ENCODE results near the gene ZNF578.
A peak's percentile ranks its signal among the peaks of the same experiment; 100 is the strongest.
"Not testable (repeated sequence)": the region's sequence is repeated elsewhere in the genome, so short reads cannot be mapped to it uniquely, and the experiment has no call there.

ZNF578 gene

DNA sequence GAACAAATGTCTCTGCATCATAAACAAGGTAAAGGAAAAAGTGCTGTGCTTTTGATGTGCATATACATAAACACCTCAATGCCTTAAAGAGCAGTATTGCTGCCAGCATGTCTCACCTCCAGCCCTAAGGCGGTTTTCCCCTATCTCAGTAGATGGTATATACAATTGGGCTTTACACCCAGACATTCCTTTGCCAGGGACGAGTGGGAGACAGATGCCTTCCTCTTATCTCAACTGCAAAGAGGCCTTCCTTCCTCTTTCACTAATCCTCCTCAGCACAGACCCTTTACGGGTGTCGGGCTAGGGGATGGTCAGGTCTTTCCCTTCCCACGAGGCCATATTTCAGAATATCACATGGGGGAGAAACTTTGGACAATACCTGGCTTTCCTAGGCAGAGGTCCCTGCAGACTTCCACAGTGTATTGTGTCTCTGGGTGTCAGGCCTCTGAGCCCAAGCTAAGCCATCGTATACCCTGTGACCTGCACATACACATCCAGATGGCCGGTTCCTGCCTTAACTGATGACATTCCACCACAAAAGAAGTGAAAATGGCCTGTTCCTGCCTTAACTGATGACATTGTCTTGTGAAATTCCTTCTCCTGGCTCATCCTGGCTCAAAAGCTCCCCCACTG, 30.9 kb downstream of the ZNF578 start:
- H3K27ac ChIP-seq (ENCODE audit: low read length), result not testable (repeated sequence)

DNA sequence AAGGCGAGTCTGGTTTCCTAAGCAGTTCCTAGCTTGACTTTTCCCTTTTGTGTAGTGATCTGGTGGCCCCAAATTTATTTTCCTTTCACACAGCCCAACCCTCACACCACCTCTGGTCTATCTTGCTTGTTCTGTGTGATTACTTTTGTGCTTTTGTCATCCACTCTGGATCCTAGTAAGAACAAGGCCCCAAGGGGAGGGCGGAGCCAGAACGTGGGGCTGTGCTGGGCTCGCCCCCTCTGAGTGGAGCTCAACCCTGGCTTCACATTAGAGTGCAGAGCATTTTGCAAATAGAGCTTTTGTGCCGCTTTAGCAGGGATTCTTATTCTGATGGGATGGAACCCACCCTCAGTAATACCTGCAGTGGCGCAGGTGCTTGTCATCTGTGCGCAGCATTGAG, 31.7 kb downstream of the ZNF578 start:
- not testable (repeated sequence) for H3K4me3 ChIP-seq (ENCODE audit: low read length); H3K27ac ChIP-seq (ENCODE audit: low read length); H3K9me3 ChIP-seq (ENCODE audit: control insufficient read depth, low read depth, low read length); H3K4me1 ChIP-seq (ENCODE audit: control insufficient read depth, low read depth, low read length); H3K27me3 ChIP-seq (ENCODE audit: control insufficient read depth, insufficient read depth, low read length); H3K36me3 ChIP-seq (ENCODE audit: control insufficient read depth, low read depth, low read length); H3K9ac ChIP-seq (ENCODE audit: low read length)

More for the DNA sequence above, 30.9 kb downstream of the ZNF578 start:
- not testable (repeated sequence) for H3K9me3 ChIP-seq (ENCODE audit: control insufficient read depth, low read depth, low read length); H3K4me1 ChIP-seq (ENCODE audit: control insufficient read depth, low read depth, low read length); H3K4me3 ChIP-seq (ENCODE audit: low read length); H3K9ac ChIP-seq (ENCODE audit: low read length); H3K27me3 ChIP-seq (ENCODE audit: control insufficient read depth, insufficient read depth, low read length); H3K36me3 ChIP-seq (ENCODE audit: control insufficient read depth, low read depth, low read length)

DNA sequence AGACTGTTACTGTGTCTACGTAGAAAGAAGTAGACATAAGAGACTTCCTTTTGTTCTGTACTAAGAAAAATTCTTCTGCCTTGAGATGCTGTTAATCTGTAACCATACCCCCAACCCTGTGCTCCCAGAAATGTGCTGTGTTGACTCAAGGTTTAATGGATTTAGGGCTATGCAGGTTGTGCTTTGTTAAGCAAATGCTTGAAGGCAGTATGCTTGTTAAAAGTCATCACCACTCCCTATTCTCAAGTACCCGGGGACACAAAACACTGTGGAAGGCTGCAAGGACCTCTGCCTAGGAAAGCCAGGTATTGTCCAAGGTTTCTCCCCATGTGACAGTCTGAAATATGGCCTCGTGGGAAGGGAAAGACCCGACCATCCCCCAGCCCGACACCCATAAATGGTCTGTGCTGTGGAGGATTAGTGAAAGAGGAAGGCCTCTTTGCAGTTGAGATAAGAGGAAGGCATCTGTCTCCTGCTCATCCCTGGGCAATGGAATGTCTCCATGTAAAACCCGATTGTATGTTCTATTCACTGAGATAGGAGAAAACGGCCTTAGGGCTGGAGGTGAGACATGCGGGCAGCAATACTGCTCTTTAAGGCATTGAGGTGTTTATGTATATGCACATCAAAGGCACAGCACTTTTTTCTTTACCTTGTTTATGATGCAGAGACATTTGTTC, 32.3 kb downstream of the ZNF578 start:
- H3K27me3 ChIP-seq (ENCODE audit: control insufficient read depth, insufficient read depth, low read length); H3K9me3 ChIP-seq (ENCODE audit: control insufficient read depth, low read depth, low read length); H3K9ac ChIP-seq (ENCODE audit: low read length); H3K27ac ChIP-seq (ENCODE audit: low read length); H3K4me1 ChIP-seq (ENCODE audit: control insufficient read depth, low read depth, low read length); H3K36me3 ChIP-seq (ENCODE audit: control insufficient read depth, low read depth, low read length); H3K4me3 ChIP-seq (ENCODE audit: low read length): not testable (repeated sequence)

GRCh38 chr19:52492201-52492993, 39.0 kb downstream of the ZNF578 start:
- Histone ChIP-seq H3K4me1 (ENCODE audit: control insufficient read depth, low read depth, low read length) (no peaks in the 10 kb centered on the region), H3K4me3 (ENCODE audit: low read length) (peak overlapping the region; percentile 77), H3K27me3 (ENCODE audit: control insufficient read depth, insufficient read depth, low read length) (peaks cover 27% of the 10 kb centered on the region), H3K27ac (ENCODE audit: low read length) (no peak overlapping the region), H3K36me3 (ENCODE audit: control insufficient read depth, low read depth, low read length) (no peaks in the 10 kb centered on the region), H3K9ac (ENCODE audit: low read length) (peak overlapping the region; percentile 53), H3K9me3 (ENCODE audit: control insufficient read depth, low read depth, low read length) (no peaks in the 10 kb centered on the region)

DNA sequence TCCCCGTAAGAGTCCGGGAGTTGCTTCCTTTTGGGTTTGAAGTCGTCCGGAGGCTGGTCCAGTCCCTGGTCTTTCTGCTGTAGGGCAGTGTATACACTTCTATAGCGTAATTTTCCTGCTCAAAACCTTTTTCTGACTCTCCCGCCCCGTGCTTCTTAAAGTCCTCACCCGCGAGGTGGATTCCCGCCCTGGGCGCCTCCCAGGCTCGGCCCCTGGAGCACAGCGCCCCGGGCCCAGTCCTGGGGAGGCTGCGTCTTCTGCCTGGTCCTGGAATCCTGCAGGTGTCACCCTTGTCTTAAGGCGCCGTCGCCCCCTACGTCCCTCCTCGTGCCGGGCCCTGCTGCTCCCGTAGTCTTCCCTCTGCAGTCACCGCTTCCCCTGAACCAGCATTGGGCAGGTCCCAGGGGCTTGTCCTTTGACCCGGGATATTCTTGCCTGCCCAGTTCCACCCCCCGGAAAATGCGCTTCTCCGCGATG, 39.7 kb downstream of the ZNF578 start:
- H3K27ac ChIP-seq (ENCODE audit: low read length), result no peak overlapping the region
- H3K4me3 ChIP-seq (ENCODE audit: low read length), result peak overlapping the region; percentile 77
- H3K36me3 ChIP-seq (ENCODE audit: control insufficient read depth, low read depth, low read length), result no peaks in the 10 kb centered on the region
- H3K9me3 ChIP-seq (ENCODE audit: control insufficient read depth, low read depth, low read length), result no peaks in the 10 kb centered on the region
- H3K9ac ChIP-seq (ENCODE audit: low read length), result peak overlapping the region; percentile 53
- H3K27me3 ChIP-seq (ENCODE audit: control insufficient read depth, insufficient read depth, low read length), result peaks cover 27% of the 10 kb centered on the region
- no peaks in the 10 kb centered on the region for H3K4me1 ChIP-seq (ENCODE audit: control insufficient read depth, low read depth, low read length)

GRCh38 chr19:52494518-52494917, 41.2 kb downstream of the ZNF578 start:
- Histone ChIP-seq H3K36me3 (ENCODE audit: control insufficient read depth, low read depth, low read length) (no peaks in the 10 kb centered on the region), H3K4me3 (ENCODE audit: low read length) (no peak overlapping the region), H3K27me3 (ENCODE audit: control insufficient read depth, insufficient read depth, low read length) (peaks cover 42% of the 10 kb centered on the region), H3K9ac (ENCODE audit: low read length) (no peak overlapping the region), H3K4me1 (ENCODE audit: control insufficient read depth, low read depth, low read length) (no peaks in the 10 kb centered on the region), H3K27ac (ENCODE audit: low read length) (no peak overlapping the region), H3K9me3 (ENCODE audit: control insufficient read depth, low read depth, low read length) (no peaks in the 10 kb centered on the region)

DNA sequence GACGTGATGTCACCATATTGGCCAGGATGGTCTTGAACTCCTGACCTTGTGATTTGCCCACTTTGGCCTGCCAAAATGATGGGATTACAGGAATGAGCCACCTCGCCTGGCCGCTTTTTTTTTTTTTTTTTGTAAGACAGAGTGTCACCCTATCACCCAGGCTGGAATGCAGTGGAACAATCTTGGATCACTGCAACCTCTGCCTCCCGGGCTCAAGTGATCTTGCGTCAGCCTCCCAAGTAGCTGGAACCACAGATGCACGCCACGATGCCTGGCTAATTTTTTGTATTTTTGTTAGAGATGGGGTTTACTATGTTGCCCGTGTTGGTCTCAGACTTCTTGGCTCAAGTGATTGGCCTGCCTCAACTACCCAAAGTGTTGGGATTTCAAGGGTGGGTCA, 45.2 kb downstream of the ZNF578 start:
- Histone ChIP-seq H3K36me3 (ENCODE audit: control insufficient read depth, low read depth, low read length) (no peaks in the 10 kb centered on the region), H3K27me3 (ENCODE audit: control insufficient read depth, insufficient read depth, low read length) (peaks cover 67% of the 10 kb centered on the region), H3K27ac (ENCODE audit: low read length) (no peak overlapping the region), H3K9me3 (ENCODE audit: control insufficient read depth, low read depth, low read length) (no peaks in the 10 kb centered on the region), H3K4me1 (ENCODE audit: control insufficient read depth, low read depth, low read length) (no peaks in the 10 kb centered on the region), H3K4me3 (ENCODE audit: low read length) (no peak overlapping the region), H3K9ac (ENCODE audit: low read length) (no peak overlapping the region)

GRCh38 chr19:52500474-52500873, 47.1 kb downstream of the ZNF578 start:
- H3K27ac ChIP-seq (ENCODE audit: low read length); H3K36me3 ChIP-seq (ENCODE audit: control insufficient read depth, low read depth, low read length); H3K9ac ChIP-seq (ENCODE audit: low read length); H3K4me3 ChIP-seq (ENCODE audit: low read length); H3K4me1 ChIP-seq (ENCODE audit: control insufficient read depth, low read depth, low read length); H3K9me3 ChIP-seq (ENCODE audit: control insufficient read depth, low read depth, low read length): not testable (repeated sequence)
- H3K27me3 ChIP-seq (ENCODE audit: control insufficient read depth, insufficient read depth, low read length), result peaks cover 54% of the 10 kb centered on the region

DNA sequence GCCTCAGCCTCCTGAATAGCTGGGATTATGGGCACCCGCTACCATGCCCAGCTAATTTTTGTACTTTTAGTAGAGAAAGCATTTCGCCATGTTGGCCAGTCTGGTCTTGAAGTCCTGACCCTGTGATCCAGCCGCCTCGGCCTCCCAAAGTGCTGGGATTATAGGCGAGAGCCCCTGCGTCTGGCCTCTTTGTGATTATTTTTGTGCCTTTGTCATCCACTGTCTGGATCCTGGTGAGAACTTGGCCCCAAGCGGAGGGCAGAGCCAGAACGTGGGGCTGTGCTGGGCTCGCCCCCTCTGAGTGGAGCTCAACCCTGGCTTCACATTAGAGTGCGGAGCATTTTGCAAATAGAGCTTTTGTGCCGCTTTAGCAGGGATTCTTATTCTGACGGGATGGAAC, 47.6 kb downstream of the ZNF578 start:
- peaks cover 54% of the 10 kb centered on the region for H3K27me3 ChIP-seq (ENCODE audit: control insufficient read depth, insufficient read depth, low read length)
- not testable (repeated sequence) for H3K9ac ChIP-seq (ENCODE audit: low read length); H3K4me1 ChIP-seq (ENCODE audit: control insufficient read depth, low read depth, low read length); H3K36me3 ChIP-seq (ENCODE audit: control insufficient read depth, low read depth, low read length); H3K27ac ChIP-seq (ENCODE audit: low read length); H3K4me3 ChIP-seq (ENCODE audit: low read length); H3K9me3 ChIP-seq (ENCODE audit: control insufficient read depth, low read depth, low read length)

- no peaks in the 10 kb centered on the region for H3K36me3 ChIP-seq (ENCODE audit: control insufficient read depth, low read depth, low read length)
- H3K4me3 ChIP-seq (ENCODE audit: low read length), result no peak overlapping the region
- H3K9me3 ChIP-seq (ENCODE audit: control insufficient read depth, low read depth, low read length), result no peaks in the 10 kb centered on the region
- H3K27ac ChIP-seq (ENCODE audit: low read length), result no peak overlapping the region
- no peaks in the 10 kb centered on the region for H3K4me1 ChIP-seq (ENCODE audit: control insufficient read depth, low read depth, low read length)
- H3K9ac ChIP-seq (ENCODE audit: low read length), result no peak overlapping the region
- H3K27me3 ChIP-seq (ENCODE audit: control insufficient read depth, insufficient read depth, low read length), result peaks cover 12% of the 10 kb centered on the region
Measured at GRCh38 chr19:52507266-52507665, 53.9 kb downstream of the ZNF578 start.

GRCh38 chr19:52516191-52516590, 62.8 kb downstream of the ZNF578 start:
- Histone ChIP-seq H3K27me3 (ENCODE audit: control insufficient read depth, insufficient read depth, low read length) (no peaks in the 10 kb centered on the region), H3K9ac (ENCODE audit: low read length) (no peak overlapping the region), H3K36me3 (ENCODE audit: control insufficient read depth, low read depth, low read length) (no peaks in the 10 kb centered on the region), H3K4me1 (ENCODE audit: control insufficient read depth, low read depth, low read length) (peaks cover 16% of the 10 kb centered on the region), H3K27ac (ENCODE audit: low read length) (no peak overlapping the region), H3K4me3 (ENCODE audit: low read length) (no peak overlapping the region), H3K9me3 (ENCODE audit: control insufficient read depth, low read depth, low read length) (no peaks in the 10 kb centered on the region)

All from iPS-18a (cell line).